Measurements from ENCODE around the gene CHTF18.
"Not testable (repeated sequence)": the region's sequence is repeated elsewhere in the genome, so short reads cannot be mapped to it uniquely, and the experiment has no call there.

The CHTF18 gene

GRCh38 chr16:788399-789126 is at the start of gene CHTF18:
CHTF18 (plus strand) TSS chr16:788620; CDS start chr16:788685, 65 bp downstream.
- FAIRE-seq (peak; percentile 97), DNase-seq (ENCODE audit: insufficient read length, low spot score) (peak; percentile 94)

GRCh38 chr16:739560-740458 is 48.6 kb upstream of the CHTF18 start:
- DNase-seq (ENCODE audit: insufficient read length, low spot score) (no peak), FAIRE-seq (no peak)

GRCh38 chr16:740459-740763 is 48.0 kb upstream of the CHTF18 start:
- DNase-seq (ENCODE audit: insufficient read length, low spot score): no peak
- no peak for FAIRE-seq

GRCh38 chr16:740764-741505 is 47.5 kb upstream of the CHTF18 start, which contains the start of gene CIAO3:
CIAO3 (minus strand) TSS chr16:740997; CDS start chr16:740985, 12 bp downstream.
- DNase-seq (ENCODE audit: insufficient read length, low spot score) (peak; percentile 91), FAIRE-seq (peak; percentile 97)

GRCh38 chr16:741986-742629 is 46.3 kb upstream of the CHTF18 start:
- no peak for DNase-seq (ENCODE audit: insufficient read length, low spot score)
- FAIRE-seq: no peak

- not testable (repeated sequence) for DNase-seq (ENCODE audit: insufficient read length, low spot score); FAIRE-seq
Measured at GRCh38 chr16:742894-743293, 45.5 kb upstream of the CHTF18 start.

GRCh38 chr16:743794-744500 is 44.5 kb upstream of the CHTF18 start:
- DNase-seq (ENCODE audit: insufficient read length, low spot score) (no peak), FAIRE-seq (no peak)

GRCh38 chr16:745739-746138 is 42.7 kb upstream of the CHTF18 start:
- DNase-seq (ENCODE audit: insufficient read length, low spot score): no peak

GRCh38 chr16:746637-747036 is 41.8 kb upstream of the CHTF18 start:
- no peak for DNase-seq (ENCODE audit: insufficient read length, low spot score)
- no peak for FAIRE-seq

More at GRCh38 chr16:745739-746138, 42.7 kb upstream of the CHTF18 start:
- FAIRE-seq: no peak

- FAIRE-seq (no peak), DNase-seq (ENCODE audit: insufficient read length, low spot score) (no peak)
Measured at GRCh38 chr16:747978-748746, 40.3 kb upstream of the CHTF18 start.

- FAIRE-seq (no peak), DNase-seq (ENCODE audit: insufficient read length, low spot score) (no peak)
Measured at GRCh38 chr16:749010-749409, 39.4 kb upstream of the CHTF18 start.

GRCh38 chr16:750485-750884 is 37.9 kb upstream of the CHTF18 start:
- FAIRE-seq: no peak

GRCh38 chr16:751152-752006 is 37.0 kb upstream of the CHTF18 start:
- FAIRE-seq: no peak

More at GRCh38 chr16:750485-750884, 37.9 kb upstream of the CHTF18 start:
- DNase-seq (ENCODE audit: insufficient read length, low spot score): no peak

GRCh38 chr16:752007-752312 is 36.5 kb upstream of the CHTF18 start:
- FAIRE-seq (no peak), DNase-seq (ENCODE audit: insufficient read length, low spot score) (no peak)

More at GRCh38 chr16:751152-752006, 37.0 kb upstream of the CHTF18 start:
- DNase-seq (ENCODE audit: insufficient read length, low spot score): no peak

- not testable (repeated sequence) for DNase-seq (ENCODE audit: insufficient read length, low spot score); FAIRE-seq
Measured at GRCh38 chr16:754121-754607, 34.3 kb upstream of the CHTF18 start.

GRCh38 chr16:754656-755055 is 33.8 kb upstream of the CHTF18 start:
- FAIRE-seq (no peak), DNase-seq (ENCODE audit: insufficient read length, low spot score) (no peak)

GRCh38 chr16:756428-756827 is 32.0 kb upstream of the CHTF18 start:
- FAIRE-seq (no peak), DNase-seq (ENCODE audit: insufficient read length, low spot score) (no peak)
